H1 (cell line): ENCODE data around the gene RAB33A. TPM values are rescaled to one million over a fixed set of nuclear protein-coding genes. Genes with fewer than 3 reads are reported as not detected.

ENCODE experiments used
- CTCF ChIA-PET: fragments of 300-600 bp; sonication (Branson Sonifier 250); formaldehyde crosslinking; loops from one replicate; lab custom pipeline; 2021; ENCODE audit not compliant: partially characterized antibody; lab: Charles Lee
- POLR2A ChIA-PET: fragments of 300-600 bp; sonication (Branson Sonifier 250); formaldehyde crosslinking; loops from one replicate; lab custom pipeline; 2021; ENCODE audit warnings: inconsistent platforms; ENCODE audit not compliant: partially characterized antibody; lab: Charles Lee
- DNase-seq, 2 experiments: peaks; one replicate each; pipeline versions ENCODE4 v3.0.0 to v3.0.0-alpha.2; 2010 to 2022; ENCODE audit warnings: low spot score in 2 of 2, low read depth in 1 of 2, mixed read lengths in 1 of 2
- FAIRE-seq: peaks from 2 replicates; lab custom pipeline; 2011; peaks lifted over from hg19 to GRCh38; lab: Jason Lieb, UNC
- H2AFZ ChIP-seq: 2 replicates; pipeline ENCODE4 v1.8.1; 2012; ENCODE audit warnings: low read length, inconsistent platforms
- H2AK5ac ChIP-seq: 2 replicates; pipeline ENCODE4 v1.6.1; 2013; ENCODE audit warnings: low read depth, low read length
- H2BK120ac ChIP-seq: replicated peaks from 2 replicates; pipeline ENCODE3; 2013; ENCODE audit warnings: low read depth, low read length, inconsistent platforms
- H2BK12ac ChIP-seq: 2 replicates; pipeline ENCODE4 v1.6.1; 2013; ENCODE audit warnings: low read depth, low read length
- H2BK15ac ChIP-seq: 2 replicates; pipeline ENCODE4 v1.6.1; 2013; ENCODE audit warnings: low read length
- H2BK20ac ChIP-seq: 2 replicates; pipeline ENCODE4 v1.6.1; 2013; ENCODE audit warnings: low read length
- H2BK5ac ChIP-seq: 2 replicates; pipeline ENCODE4 v1.6.1; 2013; ENCODE audit warnings: low read depth, low read length
- H3K14ac ChIP-seq: 2 replicates; pipeline ENCODE4 v1.6.1; 2013; ENCODE audit warnings: inconsistent platforms; ENCODE audit not compliant: insufficient read length
- H3K18ac ChIP-seq: 2 replicates; pipeline ENCODE4 v1.6.1; 2013; ENCODE audit warnings: low read length; ENCODE audit errors: extremely low read depth
- H3K23ac ChIP-seq: 2 replicates; pipeline ENCODE4 v1.6.1; 2013; ENCODE audit warnings: inconsistent platforms; ENCODE audit not compliant: insufficient read length
- H3K23me2 ChIP-seq: 2 replicates; pipeline ENCODE4 v1.6.1; 2013; ENCODE audit warnings: low read depth, low read length
- H3K27ac ChIP-seq: 2 replicates; pipeline ENCODE4 v1.6.1; 2011; ENCODE audit warnings: low read depth, low read length, inconsistent platforms
- H3K27me3 ChIP-seq, 4 experiments: replicated peaks in 1 of 4; 1 replicate in 1 of 4; 2 replicates in 3 of 4; pipeline versions ENCODE4 v1.6.1 to v1.8.1; 2011 to 2013; ENCODE audit warnings: low read length in 3 of 4, mild to moderate bottlenecking in 3 of 4, inconsistent platforms in 2 of 4, mixed read lengths in 2 of 4, moderate library complexity in 1 of 4; ENCODE audit not compliant: control insufficient read depth in 3 of 4, insufficient read depth in 3 of 4; ENCODE audit errors: extremely low read depth in 1 of 4
- H3K36me3 ChIP-seq, 4 experiments: 2 replicates each; pipeline versions ENCODE4 v1.6.1 to v1.8.1; 2011 to 2013; ENCODE audit warnings: mild to moderate bottlenecking in 4 of 4, low read length in 3 of 4, moderate library complexity in 2 of 4, control low read depth in 1 of 4, inconsistent platforms in 1 of 4; ENCODE audit not compliant: insufficient read depth in 4 of 4, control insufficient read depth in 2 of 4
- H3K4ac ChIP-seq: replicated peaks from 2 replicates; pipeline ENCODE3; 2013; ENCODE audit warnings: low read length, low read depth, mixed read lengths, inconsistent platforms; ENCODE audit not compliant: insufficient read length
- H3K4me1 ChIP-seq, 4 experiments: replicated peaks in 1 of 4; 1 replicate in 1 of 4; 2 replicates in 3 of 4; pipeline versions ENCODE4 v1.6.1 to v1.8.1; 2011 to 2013; ENCODE audit warnings: low read length in 3 of 4, inconsistent platforms in 2 of 4, mixed read lengths in 1 of 4; ENCODE audit not compliant: insufficient read depth in 4 of 4, control insufficient read depth in 3 of 4
- H3K4me2 ChIP-seq, 2 experiments: 2 replicates each; pipeline versions ENCODE4 v1.6.1 to v1.8.1; 2011 to 2013; ENCODE audit warnings: low read depth in 2 of 2, low read length in 2 of 2, control low read depth in 1 of 2, inconsistent platforms in 1 of 2, mild to moderate bottlenecking in 1 of 2; ENCODE audit not compliant: insufficient read depth in 1 of 2
- H3K4me3 ChIP-seq, 4 experiments: fragments of 200-600, 300-600 bp in 1 of 4; sonication (generic), shearing (Covaris generic), sonication (Bioruptor Twin) in 1 of 4; 2 replicates each; pipeline versions ENCODE4 v1.5.1 to v1.8.1; 2011 to 2016; ENCODE audit warnings: low read length in 4 of 4, low read depth in 3 of 4, control low read depth in 2 of 4, inconsistent platforms in 2 of 4, mild to moderate bottlenecking in 2 of 4, mixed read lengths in 1 of 4, moderate library complexity in 1 of 4; ENCODE audit not compliant: insufficient read depth in 2 of 4; ENCODE audit errors: extremely low read depth in 1 of 4
- H3K56ac ChIP-seq: replicated peaks from 2 replicates; pipeline ENCODE3; 2013; ENCODE audit warnings: low read depth, mild to moderate bottlenecking, mixed read lengths, low read length, inconsistent platforms; ENCODE audit not compliant: insufficient read length
- H3K79me1 ChIP-seq: 2 replicates; pipeline ENCODE4 v1.6.1; 2013; ENCODE audit warnings: low read depth, low read length, control low read depth
- H3K79me2 ChIP-seq, 2 experiments: 2 replicates each; pipeline versions ENCODE4 v1.6.1 to v1.8.1; 2012 to 2013; ENCODE audit warnings: low read length in 2 of 2, mild to moderate bottlenecking in 2 of 2, inconsistent platforms in 1 of 2; ENCODE audit not compliant: insufficient read depth in 2 of 2, control insufficient read depth in 1 of 2
- H3K9ac ChIP-seq, 4 experiments: replicated peaks in 1 of 4; 1 replicate in 1 of 4; 2 replicates in 3 of 4; pipeline versions ENCODE4 v1.6.1 to v1.8.1; 2011 to 2013; ENCODE audit warnings: low read depth in 3 of 4, low read length in 3 of 4, control low read depth in 2 of 4, mild to moderate bottlenecking in 2 of 4, moderate library complexity in 2 of 4, inconsistent platforms in 1 of 4; ENCODE audit errors: extremely low read depth in 1 of 4
- H3K9me3 ChIP-seq, 2 experiments: 2 replicates each; pipeline versions ENCODE4 v1.6.1 to v1.8.1; 2012 to 2013; ENCODE audit warnings: mild to moderate bottlenecking in 2 of 2, moderate library complexity in 2 of 2, control low read depth in 1 of 2, inconsistent platforms in 1 of 2, low read depth in 1 of 2, low read length in 1 of 2, mixed read lengths in 1 of 2; ENCODE audit not compliant: insufficient read depth in 2 of 2
- H4K20me1 ChIP-seq, 2 experiments: replicated peaks in 1 of 2; 2 replicates each; pipeline versions ENCODE3 to v1.8.1; 2011 to 2013; ENCODE audit warnings: inconsistent platforms in 2 of 2, low read length in 2 of 2, mild to moderate bottlenecking in 1 of 2; ENCODE audit not compliant: insufficient read depth in 2 of 2, control insufficient read depth in 1 of 2
- H4K5ac ChIP-seq: 2 replicates; pipeline ENCODE4 v1.6.1; 2013; ENCODE audit warnings: low read length, low read depth, mixed read lengths, inconsistent platforms; ENCODE audit not compliant: insufficient read length
- H4K8ac ChIP-seq: 2 replicates; pipeline ENCODE4 v1.8.0; 2013; ENCODE audit warnings: mild to moderate bottlenecking, moderate library complexity, low read length, inconsistent platforms; ENCODE audit not compliant: insufficient read depth; ENCODE audit errors: extremely low read depth
- H4K91ac ChIP-seq: replicated peaks from 2 replicates; pipeline ENCODE3; 2013; ENCODE audit warnings: low read length, mixed read lengths, inconsistent platforms; ENCODE audit not compliant: insufficient read length
- CTBP2 ChIP-seq: IDR thresholded peaks from 2 replicates; pipeline ENCODE4 v1.7.0; 2011; ENCODE audit warnings: borderline replicate concordance, mild to moderate bottlenecking, moderate library complexity, mixed read lengths, low read length; ENCODE audit not compliant: insufficient read depth, insufficient read length
- EZH2 ChIP-seq: fragments of 200-600 bp; sonication (generic); IDR thresholded peaks from 2 replicates; pipeline ENCODE4 v1.7.1; 2012; ENCODE audit warnings: low read depth, mild to moderate bottlenecking, moderate library complexity, low read length, inconsistent platforms; ENCODE audit not compliant: severe bottlenecking
- GABPA ChIP-seq: IDR thresholded peaks from 2 replicates; pipeline ENCODE4 v1.6.1; 2011; ENCODE audit warnings: mild to moderate bottlenecking, low read length, moderate library complexity, borderline replicate concordance; ENCODE audit not compliant: insufficient read depth
- KDM5A ChIP-seq: fragments of 200-600 bp; IDR thresholded peaks from 2 replicates; pipeline ENCODE4 v1.7.1; 2012; ENCODE audit warnings: mild to moderate bottlenecking, low read length, inconsistent platforms, mixed read lengths
- MAFK ChIP-seq: IDR thresholded peaks from 2 replicates; pipeline ENCODE4 v1.6.1; 2012; ENCODE audit warnings: low read depth, mild to moderate bottlenecking, improper control_type of control experiment, low read length
- SP1 ChIP-seq: IDR thresholded peaks from 2 replicates; pipeline ENCODE4 v1.6.1; 2011; ENCODE audit warnings: low read depth, low read length
- SUZ12 ChIP-seq: fragments of 200-600 bp; sonication (generic); IDR thresholded peaks from 2 replicates; pipeline ENCODE4 v1.6.1; 2012; ENCODE audit warnings: mild to moderate bottlenecking, inconsistent platforms, low read length, moderate library complexity, mixed read lengths
- WGBS, 2 experiments: shearing (Covaris generic) in 1 of 2; methylation state at CpG; one replicate each; pipeline versions ENCODE4 v1.1.6 to v1.1.7; 2013 to 2015; ENCODE audit warnings: low lambda C conversion rate in 2 of 2, mixed read lengths in 2 of 2, inconsistent platforms in 1 of 2, low coverage in 1 of 2, missing lambda C conversion rate in 1 of 2; ENCODE audit not compliant: insufficient replicate concordance in 2 of 2, insufficient coverage in 1 of 2, insufficient read length in 1 of 2; ENCODE audit errors: extremely low coverage in 1 of 2, missing lambda C conversion rate in 1 of 2; 5-methylcytosine and 5-hydroxymethylcytosine counted together
- polyA plus RNA-seq, 7 experiments: library from polyadenylated mRNA; depleted of rRNA in 3 of 7; stranded (reverse) in 5 of 7; unstranded in 2 of 7; fragments of >200 nt in 5 of 7; fragments of 200-250 nt in 2 of 7; gene quantifications; 1 replicate in 5 of 7; 2 replicates in 1 of 7; 4 replicates in 1 of 7; pipeline versions ENCODE4 v1.2.1 to v1.2.3, GENCODE V29; 2011 to 2013; ENCODE audit warnings: missing spikeins in 2 of 7, mixed read lengths in 2 of 7
- total RNA-seq: library from RNA; stranded (reverse); fragmentation: NEBNext Ultra II Directional; extraction: Animal tissue kit (Norgen Biotek cat#: 25700); gene quantifications from 2 replicates; pipeline ENCODE4 v1.2.1, GENCODE V29; 2021

The RAB33A gene
- total and polyA plus RNA-seq, 2 of the 8 experiments (the other 6 are each of a cell fraction or from before 2014, with no cell fraction given), result 2.8 to 4.6 TPM

DNA sequence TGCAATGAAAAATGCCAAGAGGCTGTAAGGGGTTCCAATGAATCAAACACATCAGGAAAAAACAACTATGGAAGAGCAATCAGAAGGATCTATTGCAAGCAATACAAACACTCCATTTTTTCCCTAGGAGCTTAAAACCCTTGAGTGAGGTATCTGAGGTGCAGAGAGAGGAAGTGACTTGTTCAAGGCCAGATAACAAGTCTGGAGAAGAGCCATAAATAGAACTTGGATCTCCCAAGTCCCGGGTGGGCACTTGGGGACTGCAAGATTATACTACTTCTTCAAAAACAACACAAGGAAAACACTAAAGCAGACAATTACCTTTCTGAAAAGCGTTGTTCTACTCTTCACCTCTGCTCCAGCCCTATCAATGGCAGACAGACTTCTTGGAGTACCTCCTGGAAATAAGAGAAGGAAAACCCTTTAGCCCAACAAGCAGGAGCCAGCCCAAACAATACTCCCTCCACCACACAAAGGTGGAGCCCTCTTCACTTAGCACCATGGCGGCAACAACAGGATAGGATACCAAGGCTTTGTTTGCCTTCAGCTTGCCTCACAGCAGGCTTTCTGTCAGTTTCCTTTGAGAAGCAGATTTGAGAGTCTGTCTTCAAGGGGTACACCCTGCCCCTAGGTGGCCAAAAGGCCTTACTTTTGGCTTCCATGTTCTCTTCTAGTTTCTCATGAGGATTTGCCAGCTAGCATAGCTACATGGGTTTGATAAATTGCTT, 32.1 kb upstream of the RAB33A start:
- H2BK15ac ChIP-seq, result no peak overlapping the region
- TF ChIP-seq EZH2 (no peak), KDM5A (no peak), MAFK (no peak), GABPA (no peak), SP1 (no peak), CTBP2 (no peak), SUZ12 (no peak)

More for the DNA sequence above, 32.1 kb upstream of the RAB33A start:
- Histone ChIP-seq H3K79me1 (no peaks in the 10 kb centered on the region), H2AK5ac (no peak overlapping the region), H2BK120ac (no peak overlapping the region), H3K27me3 (no peaks in the 10 kb centered on the region), H3K9me3 (no peaks in the 10 kb centered on the region), H2BK20ac (no peak overlapping the region), H3K79me2 (no peaks in the 10 kb centered on the region), H4K91ac (no peak overlapping the region), H2AFZ (no peak overlapping the region), H4K5ac (no peak overlapping the region), H3K14ac (no peak overlapping the region), H3K4me3 (no peak overlapping the region), H3K4me1 (no peaks in the 10 kb centered on the region; a peak in 2 of 7 replicates), H3K4me2 (no peak overlapping the region), H3K23me2 (no peaks in the 10 kb centered on the region), H3K56ac (no peak overlapping the region), H2BK12ac (no peak overlapping the region), H3K27ac (no peak overlapping the region), H2BK5ac (no peak overlapping the region), H3K23ac (no peak overlapping the region), H4K8ac (no peak overlapping the region), H3K9ac (no peak overlapping the region), H3K18ac (no peak overlapping the region), H3K36me3 (peaks cover 0 to 25% (median 12%) of the 10 kb centered on the region in 4 experiments; a peak in 5 of 8 replicates), H3K4ac (no peak overlapping the region), H4K20me1 (peaks cover 0 to 3% of the 10 kb centered on the region in 2 experiments)
- DNase-seq (no peak), FAIRE-seq (peak; percentile 62)
- ChIA-PET POLR2A (no interaction called here), CTCF (interaction anchor here (1.1 to 1.6 kb wide), 2 partner anchors 15 to 19 kb away, joined by 3 to 4 read pairs; no protein-coding TSS in a partner anchor)
- WGBS, 2 experiments, result 30% methylated on average over 1 of the region's 3 CpGs; no CpG with 5 or more reads in 1 of the 2 experiments
